Left kidney (tissue), 1 donor: ENCODE results near the gene PER2. TPM values are rescaled to one million over a fixed set of nuclear protein-coding genes. Genes with fewer than 3 reads are reported as not detected.

Experiments
- polyA plus RNA-seq: library from polyadenylated mRNA; unstranded; fragments of 120-200 nt; gene quantifications from one replicate; pipeline ENCODE4 v1.2.1, GENCODE V29; 2013; ENCODE audit not compliant: insufficient read length

The PER2 gene
- polyA plus RNA-seq, 1 donor = 8.2 TPM

Other genes starting within 250 kb of the PER2 start
- gene SCLY, start 227.6 kb downstream of the PER2 start, polyA plus RNA-seq = 34.0 TPM
- 0.30 TPM for gene ESPNL, start 188.3 kb downstream of the PER2 start, polyA plus RNA-seq
- 0.40 TPM for gene KLHL30, start 149.9 kb downstream of the PER2 start, polyA plus RNA-seq
- gene ERFE, start 129.6 kb downstream of the PER2 start, polyA plus RNA-seq = 7.2 TPM
- gene ILKAP, start 84.9 kb downstream of the PER2 start, polyA plus RNA-seq = 60.8 TPM
- 3.7 TPM for gene HES6, start 48.6 kb downstream of the PER2 start, polyA plus RNA-seq
- 24.1 TPM for gene TRAF3IP1, start 31.9 kb upstream of the PER2 start, polyA plus RNA-seq
- 33.5 TPM for gene ASB1, start 138.3 kb upstream of the PER2 start, polyA plus RNA-seq